Glutamatergic neuron (in vitro differentiated cells): ENCODE data around the gene SQOR. TPM values are rescaled to one million over a fixed set of nuclear protein-coding genes. Genes with fewer than 3 reads are reported as not detected.

Experiments
- DNase-seq: peaks from one replicate; pipeline ENCODE4 v3.0.0; 2022
- H3K27ac Mint-ChIP-seq: one replicate; pipeline ENCODE4 v1.8.0; 2020; ENCODE audit warnings: mild to moderate bottlenecking, mixed read lengths, inconsistent platforms; ENCODE audit not compliant: unreplicated experiment
- H3K27me3 Mint-ChIP-seq: one replicate; pipeline ENCODE4 v1.8.0; 2020; ENCODE audit warnings: mild to moderate bottlenecking, moderate library complexity, mixed read lengths, inconsistent platforms; ENCODE audit not compliant: unreplicated experiment
- H3K36me3 Mint-ChIP-seq: one replicate; pipeline ENCODE4 v1.8.0; 2020; ENCODE audit warnings: mild to moderate bottlenecking, mixed read lengths, inconsistent platforms; ENCODE audit not compliant: unreplicated experiment
- H3K4me1 Mint-ChIP-seq: one replicate; pipeline ENCODE4 v1.8.0; 2020; ENCODE audit warnings: mild to moderate bottlenecking, low read depth, mixed read lengths, inconsistent platforms; ENCODE audit not compliant: unreplicated experiment
- H3K4me3 Mint-ChIP-seq: one replicate; pipeline ENCODE4 v1.8.0; 2020; ENCODE audit warnings: mild to moderate bottlenecking, mixed read lengths, inconsistent platforms; ENCODE audit not compliant: unreplicated experiment
- H3K9me3 Mint-ChIP-seq: one replicate; pipeline ENCODE4 v1.8.0; 2020; ENCODE audit warnings: mild to moderate bottlenecking, moderate library complexity, mixed read lengths, inconsistent platforms; ENCODE audit not compliant: unreplicated experiment
- total RNA-seq: library from RNA; stranded (reverse); fragmentation: NEBNext Ultra II Directional; extraction: Animal tissue kit (Norgen Biotek cat#: 25700); gene quantifications from one replicate; pipeline ENCODE4 v1.2.1, GENCODE V29; 2021; ENCODE audit not compliant: unreplicated experiment
- TF ChIP-seq, protein P1 (sequence below): fragments of 200-600 bp; sonication (generic); IDR thresholded peaks from one replicate; pipeline ENCODE4 v1.5.0; 2021; ENCODE audit not compliant: partially characterized antibody, unreplicated experiment

The SQOR gene
- total RNA-seq, 1 donor from 2014 or later, result not detected

DNA sequence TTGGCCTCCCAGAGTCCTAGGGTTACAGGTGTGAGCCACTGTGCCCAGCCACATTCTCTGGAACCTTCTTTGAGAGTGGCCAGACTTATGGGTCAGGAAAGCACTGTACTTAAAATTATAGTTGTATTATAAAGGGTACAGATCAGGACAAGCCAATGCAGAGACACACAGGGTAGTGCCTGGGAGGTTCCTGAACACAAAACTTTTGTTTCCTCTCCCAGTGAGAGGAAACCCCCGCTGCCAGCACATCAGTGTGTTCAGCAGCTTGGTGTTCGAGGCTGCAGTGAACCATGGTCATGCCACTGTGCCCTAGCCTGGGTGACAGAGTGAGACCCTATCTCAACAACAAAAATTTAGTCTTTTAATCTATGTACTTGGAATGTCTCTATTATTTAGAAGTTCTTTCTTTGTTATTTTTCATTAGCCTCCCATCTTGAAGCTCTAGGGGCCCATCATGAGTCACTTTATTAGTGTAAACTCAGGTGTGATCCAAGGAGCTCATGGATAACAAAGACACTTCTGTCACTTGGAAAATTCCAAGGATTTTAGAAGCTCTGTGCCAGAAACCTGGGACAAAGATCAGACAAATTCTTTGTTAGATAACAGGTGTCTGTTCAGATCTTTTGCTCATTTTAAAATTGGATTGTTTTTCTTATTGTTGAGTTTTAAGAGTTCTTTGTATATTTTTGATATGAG is 39.8 kb upstream of the SQOR start:
- Mint-ChIP-seq H3K36me3 (peaks cover 10% of the 10 kb centered on the region), H3K4me1 (no peaks in the 10 kb centered on the region), H3K27me3 (no peaks in the 10 kb centered on the region), H3K9me3 (no peaks in the 10 kb centered on the region), H3K4me3 (no peak overlapping the region), H3K27ac (no peak overlapping the region)
- no peak for DNase-seq
- TF ChIP-seq, protein P1, sequence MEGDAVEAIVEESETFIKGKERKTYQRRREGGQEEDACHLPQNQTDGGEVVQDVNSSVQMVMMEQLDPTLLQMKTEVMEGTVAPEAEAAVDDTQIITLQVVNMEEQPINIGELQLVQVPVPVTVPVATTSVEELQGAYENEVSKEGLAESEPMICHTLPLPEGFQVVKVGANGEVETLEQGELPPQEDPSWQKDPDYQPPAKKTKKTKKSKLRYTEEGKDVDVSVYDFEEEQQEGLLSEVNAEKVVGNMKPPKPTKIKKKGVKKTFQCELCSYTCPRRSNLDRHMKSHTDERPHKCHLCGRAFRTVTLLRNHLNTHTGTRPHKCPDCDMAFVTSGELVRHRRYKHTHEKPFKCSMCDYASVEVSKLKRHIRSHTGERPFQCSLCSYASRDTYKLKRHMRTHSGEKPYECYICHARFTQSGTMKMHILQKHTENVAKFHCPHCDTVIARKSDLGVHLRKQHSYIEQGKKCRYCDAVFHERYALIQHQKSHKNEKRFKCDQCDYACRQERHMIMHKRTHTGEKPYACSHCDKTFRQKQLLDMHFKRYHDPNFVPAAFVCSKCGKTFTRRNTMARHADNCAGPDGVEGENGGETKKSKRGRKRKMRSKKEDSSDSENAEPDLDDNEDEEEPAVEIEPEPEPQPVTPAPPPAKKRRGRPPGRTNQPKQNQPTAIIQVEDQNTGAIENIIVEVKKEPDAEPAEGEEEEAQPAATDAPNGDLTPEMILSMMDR, result no peak

DNA sequence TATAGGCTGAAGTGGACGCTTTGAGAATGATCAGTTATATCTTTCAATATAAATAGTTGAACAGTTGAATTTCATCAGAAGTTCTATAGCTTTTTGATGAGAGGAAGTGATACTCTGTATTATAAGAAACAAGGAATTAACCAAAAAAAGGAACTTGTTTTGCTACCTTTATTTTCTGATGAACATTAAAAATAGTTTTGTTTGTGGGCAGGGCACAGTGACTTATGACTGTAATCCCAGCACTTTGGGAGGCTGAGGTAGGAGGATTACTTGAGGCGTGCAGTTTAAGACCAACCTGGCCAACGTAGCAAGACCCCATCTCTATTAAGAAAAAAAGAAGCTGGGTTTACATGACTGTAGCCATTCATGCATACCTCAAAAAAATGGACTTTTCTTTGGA is 30.9 kb upstream of the SQOR start:
- DNase-seq, result no peak
- no peaks in the 10 kb centered on the region for H3K4me1 Mint-ChIP-seq
- no peaks in the 10 kb centered on the region for H3K27me3 Mint-ChIP-seq

DNA sequence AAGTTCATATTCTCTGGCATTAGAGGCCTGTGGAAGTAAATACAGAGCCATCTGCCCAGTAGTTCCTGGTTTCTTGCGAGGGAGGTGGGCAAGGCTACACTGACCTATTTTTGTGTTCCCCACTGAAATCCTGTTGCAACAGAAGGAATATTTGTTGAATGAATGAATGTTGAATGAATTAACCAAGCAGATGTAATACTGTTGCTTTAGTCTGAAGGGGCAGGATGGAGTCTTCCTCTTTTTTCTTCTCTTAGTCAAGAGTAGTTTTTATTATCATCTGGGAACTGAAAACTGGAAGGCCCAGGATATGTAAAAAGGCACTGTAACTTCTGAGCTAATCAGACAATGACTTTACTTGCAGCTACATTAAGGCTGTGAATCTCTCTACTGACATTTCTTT is 30.5 kb upstream of the SQOR start:
- TF ChIP-seq, protein P1, result no peak
- DNase-seq, result no peak
- Mint-ChIP-seq H3K4me1 (no peaks in the 10 kb centered on the region), H3K27ac (no peak overlapping the region), H3K36me3 (no peaks in the 10 kb centered on the region), H3K9me3 (no peaks in the 10 kb centered on the region), H3K27me3 (no peaks in the 10 kb centered on the region), H3K4me3 (no peak overlapping the region)

More for the DNA sequence above, 30.9 kb upstream of the SQOR start:
- no peak overlapping the region for H3K4me3 Mint-ChIP-seq
- H3K27ac Mint-ChIP-seq, result no peak overlapping the region
- no peaks in the 10 kb centered on the region for H3K36me3 Mint-ChIP-seq
- H3K9me3 Mint-ChIP-seq, result no peaks in the 10 kb centered on the region
- TF ChIP-seq, protein P1, result no peak

DNA sequence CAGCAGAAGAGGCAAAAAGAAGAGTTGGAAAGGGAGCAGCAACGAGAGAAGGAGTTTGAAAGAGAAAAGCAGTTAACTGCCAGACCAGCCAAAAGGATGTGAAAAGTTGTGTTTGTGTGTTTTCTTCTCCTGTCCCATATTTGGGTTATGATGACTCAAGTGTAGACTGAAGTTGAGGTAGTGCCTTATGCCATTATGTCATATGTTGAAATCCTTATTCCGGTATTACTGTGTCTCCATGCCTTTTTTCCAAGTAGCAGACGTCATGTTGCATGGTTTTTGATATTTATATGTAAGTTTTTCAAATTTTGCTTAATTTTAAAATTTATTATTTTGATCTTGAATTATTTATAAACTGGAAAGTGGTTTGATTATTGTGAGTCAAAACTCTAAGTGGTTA is 28.4 kb upstream of the SQOR start:
- Mint-ChIP-seq H3K4me3 (no peak overlapping the region), H3K27ac (no peak overlapping the region), H3K9me3 (no peaks in the 10 kb centered on the region), H3K36me3 (no peaks in the 10 kb centered on the region), H3K4me1 (no peaks in the 10 kb centered on the region), H3K27me3 (no peaks in the 10 kb centered on the region)
- TF ChIP-seq, protein P1, result no peak
- DNase-seq, result no peak

DNA sequence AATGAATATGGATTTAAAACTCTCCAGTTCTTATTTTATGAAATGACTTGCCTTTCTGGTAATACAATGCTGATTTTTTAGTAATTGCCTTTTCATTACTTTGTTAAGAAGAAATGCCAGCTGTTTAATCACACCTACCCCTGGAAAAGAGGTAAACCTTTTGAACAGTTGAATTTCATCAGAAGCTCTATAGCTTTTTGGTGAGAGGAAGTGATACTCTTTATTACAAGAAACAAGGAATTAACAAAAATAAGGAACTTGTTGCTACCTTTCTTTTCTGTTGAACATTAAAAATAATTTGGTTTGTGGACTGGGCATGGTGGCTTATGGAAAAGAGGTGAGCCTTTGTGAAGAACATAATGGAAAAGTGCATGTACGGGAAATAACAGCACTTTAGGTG is 28.0 kb upstream of the SQOR start:
- no peaks in the 10 kb centered on the region for H3K27me3 Mint-ChIP-seq
- TF ChIP-seq, protein P1, result no peak

More for the DNA sequence above, 28.0 kb upstream of the SQOR start:
- no peak for DNase-seq
- no peaks in the 10 kb centered on the region for H3K9me3 Mint-ChIP-seq
- no peaks in the 10 kb centered on the region for H3K4me1 Mint-ChIP-seq
- H3K36me3 Mint-ChIP-seq, result no peaks in the 10 kb centered on the region
- no peak overlapping the region for H3K4me3 Mint-ChIP-seq
- no peak overlapping the region for H3K27ac Mint-ChIP-seq
